ENCODE results near the gene NCOA3.

DNA sequence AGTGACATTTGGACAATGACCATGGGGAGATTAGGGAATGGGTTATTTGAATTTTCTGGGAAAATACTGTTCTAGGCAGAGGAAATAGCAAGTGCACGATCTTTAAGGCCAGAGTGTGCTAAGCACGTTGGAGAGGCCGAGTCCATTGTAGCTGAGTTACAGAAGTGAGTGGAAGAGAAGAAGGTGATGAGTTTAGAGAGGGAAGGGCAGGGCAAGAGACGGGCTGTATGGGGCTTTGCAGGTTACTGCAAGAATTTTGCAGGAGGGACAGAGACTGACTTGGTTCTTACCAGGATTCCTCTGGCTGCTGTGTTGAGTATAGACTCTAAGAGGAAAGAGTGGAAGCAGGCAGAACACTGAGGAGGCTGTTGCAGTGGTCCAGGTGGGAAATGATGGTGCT is 1.1 kb upstream of the NCOA3 start:
- TF ChIP-seq, protein P1, sequence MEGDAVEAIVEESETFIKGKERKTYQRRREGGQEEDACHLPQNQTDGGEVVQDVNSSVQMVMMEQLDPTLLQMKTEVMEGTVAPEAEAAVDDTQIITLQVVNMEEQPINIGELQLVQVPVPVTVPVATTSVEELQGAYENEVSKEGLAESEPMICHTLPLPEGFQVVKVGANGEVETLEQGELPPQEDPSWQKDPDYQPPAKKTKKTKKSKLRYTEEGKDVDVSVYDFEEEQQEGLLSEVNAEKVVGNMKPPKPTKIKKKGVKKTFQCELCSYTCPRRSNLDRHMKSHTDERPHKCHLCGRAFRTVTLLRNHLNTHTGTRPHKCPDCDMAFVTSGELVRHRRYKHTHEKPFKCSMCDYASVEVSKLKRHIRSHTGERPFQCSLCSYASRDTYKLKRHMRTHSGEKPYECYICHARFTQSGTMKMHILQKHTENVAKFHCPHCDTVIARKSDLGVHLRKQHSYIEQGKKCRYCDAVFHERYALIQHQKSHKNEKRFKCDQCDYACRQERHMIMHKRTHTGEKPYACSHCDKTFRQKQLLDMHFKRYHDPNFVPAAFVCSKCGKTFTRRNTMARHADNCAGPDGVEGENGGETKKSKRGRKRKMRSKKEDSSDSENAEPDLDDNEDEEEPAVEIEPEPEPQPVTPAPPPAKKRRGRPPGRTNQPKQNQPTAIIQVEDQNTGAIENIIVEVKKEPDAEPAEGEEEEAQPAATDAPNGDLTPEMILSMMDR (IDR thresholded peaks at IDR 0.05) = no peak
- TF ChIP-seq POLR2AphosphoS5 (IDR thresholded peaks at IDR 0.05) = no peak
